ENCODE data around the gene SSBP2. TPM values are rescaled to one million over a fixed set of nuclear protein-coding genes. Genes with fewer than 3 reads are reported as not detected.
"Not testable (repeated sequence)": the region's sequence is repeated elsewhere in the genome, so short reads cannot be mapped to it uniquely, and the experiment has no call there.

SSBP2 gene
- total RNA-seq, 4 donors from 2014 or later: 10.9 to 22.3 (median 14.9) TPM

GRCh38 chr5:81488862-81489261 lies 262.0 kb downstream of the SSBP2 start:
- no peak overlapping the region for H3K4me3 ChIP-seq
- H3K27ac ChIP-seq: no peak overlapping the region
- no peaks in the 10 kb centered on the region for H3K27me3 ChIP-seq
- no peaks in the 10 kb centered on the region for H3K9me3 ChIP-seq
- no peak for DNase-seq
- H3K36me3 ChIP-seq: no peaks in the 10 kb centered on the region
- H3K4me1 ChIP-seq: no peaks in the 10 kb centered on the region
- TF ChIP-seq POLR2A (IDR thresholded peaks at IDR 0.05) (no peak), CTCF (IDR thresholded peaks at IDR 0.05) (no peak)

DNA sequence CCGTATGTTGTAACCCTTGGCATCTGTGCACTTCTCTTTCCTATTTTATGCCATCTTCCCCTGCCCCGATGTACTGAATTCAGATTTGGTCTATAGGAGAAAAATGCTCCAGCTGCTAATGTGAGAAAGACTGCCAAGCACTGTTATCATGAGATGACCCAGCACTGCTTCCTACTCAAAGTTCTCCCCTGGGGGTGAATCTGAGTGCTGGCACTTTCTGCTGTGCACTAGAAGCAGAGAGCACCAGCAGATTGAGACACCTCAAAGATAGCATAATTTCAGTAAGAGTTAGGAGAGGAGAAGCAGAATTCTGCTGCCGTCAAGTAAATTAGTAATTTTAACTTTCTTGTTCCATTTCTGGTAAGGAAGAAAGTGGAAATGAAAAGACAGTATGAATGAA lies 264.2 kb downstream of the SSBP2 start:
- Histone ChIP-seq H3K4me1 (no peaks in the 10 kb centered on the region), H3K9me3 (no peaks in the 10 kb centered on the region), H3K4me3 (no peak overlapping the region), H3K27ac (no peak overlapping the region), H3K36me3 (no peaks in the 10 kb centered on the region), H3K27me3 (no peaks in the 10 kb centered on the region)
- TF ChIP-seq POLR2A (IDR thresholded peaks at IDR 0.05) (no peak), CTCF (IDR thresholded peaks at IDR 0.05) (no peak)
- DNase-seq: no peak

GRCh38 chr5:81482595-81482994 lies 268.3 kb downstream of the SSBP2 start:
- TF ChIP-seq POLR2A (IDR thresholded peaks at IDR 0.05) (no peak), CTCF (IDR thresholded peaks at IDR 0.05) (no peak)
- Histone ChIP-seq H3K36me3 (no peaks in the 10 kb centered on the region), H3K27me3 (no peaks in the 10 kb centered on the region), H3K9me3 (no peaks in the 10 kb centered on the region), H3K27ac (no peak overlapping the region), H3K4me3 (no peak overlapping the region), H3K4me1 (no peaks in the 10 kb centered on the region)
- no peak for DNase-seq

GRCh38 chr5:81473395-81473794 lies 277.5 kb downstream of the SSBP2 start:
- H3K36me3 ChIP-seq: peaks cover 0 to 11% (median 0%) of the 10 kb centered on the region in 3 donors
- H3K4me3 ChIP-seq, H3K27ac ChIP-seq, H3K9me3 ChIP-seq, H3K4me1 ChIP-seq, H3K27me3 ChIP-seq, DNase-seq: not testable (repeated sequence)

DNA sequence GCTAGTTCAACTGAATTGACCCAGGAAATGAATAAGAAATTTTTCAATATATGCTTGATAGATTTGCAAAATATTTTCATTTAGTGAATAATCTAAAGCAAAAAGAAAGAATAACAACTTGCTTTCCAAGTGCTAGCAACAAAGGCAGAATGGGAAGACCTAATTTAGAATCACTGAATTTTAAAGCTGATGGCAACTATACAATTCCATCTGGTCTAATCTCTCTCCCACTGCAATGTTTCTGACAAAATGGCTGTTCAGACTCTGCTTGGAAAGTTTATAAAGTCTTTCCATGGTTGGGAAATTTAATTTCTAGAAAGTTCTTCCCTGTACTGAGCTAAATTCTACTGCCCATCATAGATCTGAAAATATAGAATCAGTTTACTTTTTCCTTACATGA lies 281.2 kb downstream of the SSBP2 start:
- TF ChIP-seq POLR2A (IDR thresholded peaks at IDR 0.05) (no peak), CTCF (IDR thresholded peaks at IDR 0.05) (no peak)
- DNase-seq: no peak
- Histone ChIP-seq H3K4me3 (no peak overlapping the region), H3K36me3 (peaks cover 0 to 11% (median 0%) of the 10 kb centered on the region in 3 donors), H3K4me1 (no peaks in the 10 kb centered on the region), H3K9me3 (no peaks in the 10 kb centered on the region), H3K27me3 (no peaks in the 10 kb centered on the region), H3K27ac (no peak overlapping the region)

- Histone ChIP-seq H3K27me3 (no peaks in the 10 kb centered on the region), H3K4me1 (no peaks in the 10 kb centered on the region), H3K9me3 (no peaks in the 10 kb centered on the region), H3K36me3 (no peaks in the 10 kb centered on the region), H3K27ac (no peak overlapping the region), H3K4me3 (no peak overlapping the region)
- TF ChIP-seq POLR2A (IDR thresholded peaks at IDR 0.05): no peak
- no peak for TF ChIP-seq CTCF (IDR thresholded peaks at IDR 0.05)
- DNase-seq: no peak
These were observed 300.0 kb downstream of the SSBP2 start for GRCh38 chr5:81450940-81451339.

Measured in Peyer's patch (tissue), 4 donors.